Prostate gland (tissue), 2 donors: ENCODE results near the gene KIF1B.

Experiments
- CTCF ChIP-seq, 4 experiments: fragments of 200-600 bp in 2 of 4; fragments of 450-650 bp in 2 of 4; sonication (generic) in 2 of 4; IDR thresholded peaks; 1 replicate in 3 of 4; 2 replicates in 1 of 4; pipeline ENCODE4 v1.5.1; 2016 to 2019; ENCODE audit warnings: antibody characterized with exemption in 4 of 4, mild to moderate bottlenecking in 2 of 4, moderate library complexity in 2 of 4
- POLR2A ChIP-seq: fragments of 450-650 bp; IDR thresholded peaks from one replicate; pipeline ENCODE4 v1.6.1; 2016; ENCODE audit warnings: antibody characterized with exemption, mild to moderate bottlenecking

GRCh38 chr1:10389271-10389973, 179.1 kb downstream of the KIF1B start:
- TF ChIP-seq CTCF (IDR thresholded peaks at IDR 0.05) = no peak
- no peak for TF ChIP-seq POLR2A
